ENCODE data around the gene MYH9. TPM values are rescaled to one million over a fixed set of nuclear protein-coding genes. Genes with fewer than 3 reads are reported as not detected.

Gene MYH9
- total and polyA plus RNA-seq, 2 experiments from 2014 or later: 58.4 to 233 TPM

GRCh38 chr22:36327922-36328551, 59.7 kb downstream of the MYH9 start:
- Histone ChIP-seq H3K4me3 (no peak overlapping the region), H3K27me3 (ENCODE audit: insufficient read depth) (no peaks in the 10 kb centered on the region), H3K27ac (ENCODE audit: low read depth) (peak overlapping the region; percentile 96), H3K4me2 (peak overlapping the region; percentile 61), H2AFZ (no peak overlapping the region), H3K79me2 (replicated peaks; ENCODE audit: insufficient read depth) (peaks cover 58% of the 10 kb centered on the region), H3F3A (replicated peaks; ENCODE audit: low read depth) (peaks cover 6% of the 10 kb centered on the region; the same call in 1 of the 2 replicates), H3K36me3 (ENCODE audit: insufficient read depth) (peaks cover 16% of the 10 kb centered on the region), H3K4me1 (ENCODE audit: insufficient read depth) (peaks cover 33% of the 10 kb centered on the region), H3K9me2 (ENCODE audit: insufficient read depth) (no peaks in the 10 kb centered on the region), H4K20me1 (replicated peaks; ENCODE audit: insufficient read depth) (peaks cover 19% of the 10 kb centered on the region)
- peaks cover 24% of the 10 kb centered on the region for H3K27me3 Mint-ChIP-seq (ENCODE audit: insufficient read depth, low read depth, poor library complexity)
- peaks cover 92% of the 10 kb centered on the region for H3K36me3 Mint-ChIP-seq (ENCODE audit: low read depth)
- H3K4me1 Mint-ChIP-seq: peaks cover 62% of the 10 kb centered on the region
- DNase-seq (ENCODE audit: low spot score) (no peak), ATAC-seq (no peak)
- no peak for TF ChIP-seq ZNF331 (CRISPR knock-in tag; IDR thresholded peaks at IDR 0.05; ENCODE audit: low read depth)
- peak overlapping the region; percentile 50; the same call in 1 of the 3 replicates for H3K4me3 Mint-ChIP-seq
- no peaks in the 10 kb centered on the region; the same call in 2 of the 3 replicates for H3K9me3 Mint-ChIP-seq
- peak overlapping the region; percentile 99 for H3K27ac Mint-ChIP-seq

GRCh38 chr22:36326178-36327161, 61.3 kb downstream of the MYH9 start:
- H3F3A ChIP-seq (replicated peaks; ENCODE audit: low read depth): peaks cover 6% of the 10 kb centered on the region; the same call in 1 of the 2 replicates
- peaks cover 19% of the 10 kb centered on the region for H3K27me3 Mint-ChIP-seq (ENCODE audit: insufficient read depth, low read depth, poor library complexity)
- no peak overlapping the region for H3K4me3 Mint-ChIP-seq
- H3K4me3 ChIP-seq: no peak overlapping the region
- peak overlapping the region; percentile 96 for H3K27ac ChIP-seq (ENCODE audit: low read depth)
- H3K9me2 ChIP-seq (ENCODE audit: insufficient read depth): no peaks in the 10 kb centered on the region
- peak overlapping the region; percentile 99 for H3K27ac Mint-ChIP-seq
- ATAC-seq (no peak), DNase-seq (ENCODE audit: low spot score) (no peak)
- H3K9me3 Mint-ChIP-seq: no peaks in the 10 kb centered on the region; the same call in 2 of the 3 replicates
- TF ChIP-seq NANOG (IDR thresholded peaks at IDR 0.05; ENCODE audit: borderline replicate concordance) (no peak), ETS1 (IDR thresholded peaks at IDR 0.05) (no peak), STAT1 (IDR thresholded peaks at IDR 0.05; ENCODE audit: unreplicated experiment) (no peak), CREB1 (CRISPR knock-in tag; IDR thresholded peaks at IDR 0.05; ENCODE audit: low read depth) (no peak), EZH2phosphoT487 (IDR thresholded peaks at IDR 0.05; ENCODE audit: unreplicated experiment) (no peak), JUNB (IDR thresholded peaks at IDR 0.05; ENCODE audit: unreplicated experiment) (no peak)
- peaks cover 20% of the 10 kb centered on the region for H3K36me3 ChIP-seq (ENCODE audit: insufficient read depth)
- H2AFZ ChIP-seq: no peak overlapping the region
- H3K4me1 ChIP-seq (ENCODE audit: insufficient read depth): peaks cover 26% of the 10 kb centered on the region
- peaks cover 87% of the 10 kb centered on the region for H3K36me3 Mint-ChIP-seq (ENCODE audit: low read depth)
- no peak overlapping the region for H3K4me2 ChIP-seq
- peaks cover 42% of the 10 kb centered on the region for H3K79me2 ChIP-seq (replicated peaks; ENCODE audit: insufficient read depth)
- H3K27me3 ChIP-seq (ENCODE audit: insufficient read depth): no peaks in the 10 kb centered on the region
- H4K20me1 ChIP-seq (replicated peaks; ENCODE audit: insufficient read depth): peaks cover 16% of the 10 kb centered on the region
- peaks cover 47% of the 10 kb centered on the region for H3K4me1 Mint-ChIP-seq
